Activated naive CD8-positive, alpha-beta T cell treated with anti-CD3 and anti-CD28 coated beads, Interleukin-2, amount 50 U/mL, for 16 hours (primary cell): ENCODE data around the gene NPAS1.
A peak's percentile ranks its signal among the peaks of the same experiment; 100 is the strongest.
"Not testable (repeated sequence)": the region's sequence is repeated elsewhere in the genome, so short reads cannot be mapped to it uniquely, and the experiment has no call there.

ENCODE experiments used
- DNase-seq: peaks from one replicate; pipeline ENCODE4 v3.0.0-alpha.2; 2020; ENCODE audit warnings: low read depth, low spot score

NPAS1 gene

GRCh38 chr19:46990991-46991676, 28.5 kb upstream of the NPAS1 start:
- DNase-seq = no peak

GRCh38 chr19:46992699-46993535, 26.7 kb upstream of the NPAS1 start:
- DNase-seq = no peak

GRCh38 chr19:46993622-46994021, 26.0 kb upstream of the NPAS1 start:
- no peak for DNase-seq

GRCh38 chr19:46994141-46994686, 25.4 kb upstream of the NPAS1 start:
- no peak for DNase-seq

- DNase-seq = no peak
These were observed 24.1 kb upstream of the NPAS1 start for GRCh38 chr19:46995492-46995891.

- no peak for DNase-seq
These were observed 21.1 kb upstream of the NPAS1 start for GRCh38 chr19:46998445-46999125.

- no peak for DNase-seq
These were observed 20.3 kb upstream of the NPAS1 start for GRCh38 chr19:46999377-46999776.

- DNase-seq = no peak
These were observed 19.8 kb upstream of the NPAS1 start for GRCh38 chr19:46999878-47000277.

GRCh38 chr19:47000373-47000772, 19.3 kb upstream of the NPAS1 start:
- no peak for DNase-seq

GRCh38 chr19:47001584-47001983, 18.1 kb upstream of the NPAS1 start:
- DNase-seq = no peak

GRCh38 chr19:47002106-47002766, 17.4 kb upstream of the NPAS1 start:
- DNase-seq = no peak

GRCh38 chr19:47002853-47003610, 16.6 kb upstream of the NPAS1 start:
- DNase-seq = no peak

- DNase-seq = no peak
These were observed 15.8 kb upstream of the NPAS1 start for GRCh38 chr19:47003611-47004465.

- no peak for DNase-seq
These were observed 14.4 kb upstream of the NPAS1 start for GRCh38 chr19:47005164-47005641.

GRCh38 chr19:47005873-47006272, 13.8 kb upstream of the NPAS1 start:
- no peak for DNase-seq

GRCh38 chr19:47006496-47006895, 13.1 kb upstream of the NPAS1 start:
- DNase-seq = no peak

- not testable (repeated sequence) for DNase-seq
These were observed 9.1 kb upstream of the NPAS1 start for GRCh38 chr19:47010549-47010948.

GRCh38 chr19:47012617-47013016, 7.0 kb upstream of the NPAS1 start:
- no peak for DNase-seq

- DNase-seq = peak; percentile 13
These were observed 6.6 kb upstream of the NPAS1 start for GRCh38 chr19:47013041-47013517.

- DNase-seq = no peak
These were observed 714 bp upstream of the NPAS1 start for GRCh38 chr19:47018923-47019322.
